NCI-H2107 treated with DMSO at 0.1 percent for 48 hours (cell line): ENCODE results near the gene SLC1A1.
A peak's percentile ranks its signal among the peaks of the same experiment; 100 is the strongest.

ENCODE experiments used
- DNase-seq: peaks from one replicate; lab custom pipeline; 2025; ENCODE audit not compliant: unreplicated experiment; lab: John Stamatoyannopoulos, UW

Gene SLC1A1

GRCh38 chr9:4489919-4490704 lies at the start of gene SLC1A1:
TSS of gene SLC1A1 (plus strand) at chr9:4490468. CDS start at chr9:4490680, 212 bp downstream.
- DNase-seq, result peak; percentile 10

- no peak for DNase-seq
Observed at GRCh38 chr9:4442806-4443205, 47.5 kb upstream of the SLC1A1 start.

GRCh38 chr9:4443439-4443838 lies 46.8 kb upstream of the SLC1A1 start:
- no peak for DNase-seq

- DNase-seq, result no peak
Observed at GRCh38 chr9:4461437-4461836, 28.8 kb upstream of the SLC1A1 start.

GRCh38 chr9:4463824-4464223 lies 26.4 kb upstream of the SLC1A1 start:
- no peak for DNase-seq

GRCh38 chr9:4464911-4465513 lies 25.3 kb upstream of the SLC1A1 start:
- no peak for DNase-seq

GRCh38 chr9:4465910-4466309 lies 24.4 kb upstream of the SLC1A1 start:
- no peak for DNase-seq

- no peak for DNase-seq
Observed at GRCh38 chr9:4475301-4475700, 15.0 kb upstream of the SLC1A1 start.

GRCh38 chr9:4486176-4486575 lies 4.1 kb upstream of the SLC1A1 start:
- no peak for DNase-seq

GRCh38 chr9:4489562-4489918 lies 728 bp upstream of the SLC1A1 start:
- DNase-seq, result no peak

- DNase-seq, result no peak
Observed at GRCh38 chr9:4490705-4491625, 697 bp downstream of the SLC1A1 start.

- DNase-seq, result no peak
Observed at GRCh38 chr9:4491626-4491975, 1.3 kb downstream of the SLC1A1 start.

- no peak for DNase-seq
Observed at GRCh38 chr9:4494332-4494731, 4.1 kb downstream of the SLC1A1 start.

- DNase-seq, result no peak
Observed at GRCh38 chr9:4494806-4495205, 4.5 kb downstream of the SLC1A1 start.

GRCh38 chr9:4495537-4495936 lies 5.3 kb downstream of the SLC1A1 start:
- no peak for DNase-seq

- no peak for DNase-seq
Observed at GRCh38 chr9:4496497-4496896, 6.2 kb downstream of the SLC1A1 start.

- no peak for DNase-seq
Observed at GRCh38 chr9:4497395-4497794, 7.1 kb downstream of the SLC1A1 start.

- no peak for DNase-seq
Observed at GRCh38 chr9:4497855-4498254, 7.6 kb downstream of the SLC1A1 start.

- DNase-seq, result peak; percentile 6
Observed at GRCh38 chr9:4499917-4500316, 9.6 kb downstream of the SLC1A1 start.

- DNase-seq, result no peak
Observed at GRCh38 chr9:4501147-4501507, 10.9 kb downstream of the SLC1A1 start.

GRCh38 chr9:4502444-4502843 lies 12.2 kb downstream of the SLC1A1 start:
- no peak for DNase-seq

GRCh38 chr9:4503103-4503502 lies 12.8 kb downstream of the SLC1A1 start:
- no peak for DNase-seq
